HG03045 (cell line): Measurements from ENCODE around the gene NPAS2.

Experiments used
- ATAC-seq: cut with Tn5 transposase; IDR thresholded peaks from one replicate; pipeline ENCODE4 v1.9.1; 2021; ENCODE audit warnings: mild to moderate bottlenecking, moderate library complexity; ENCODE audit not compliant: unreplicated experiment

NPAS2 gene

DNA sequence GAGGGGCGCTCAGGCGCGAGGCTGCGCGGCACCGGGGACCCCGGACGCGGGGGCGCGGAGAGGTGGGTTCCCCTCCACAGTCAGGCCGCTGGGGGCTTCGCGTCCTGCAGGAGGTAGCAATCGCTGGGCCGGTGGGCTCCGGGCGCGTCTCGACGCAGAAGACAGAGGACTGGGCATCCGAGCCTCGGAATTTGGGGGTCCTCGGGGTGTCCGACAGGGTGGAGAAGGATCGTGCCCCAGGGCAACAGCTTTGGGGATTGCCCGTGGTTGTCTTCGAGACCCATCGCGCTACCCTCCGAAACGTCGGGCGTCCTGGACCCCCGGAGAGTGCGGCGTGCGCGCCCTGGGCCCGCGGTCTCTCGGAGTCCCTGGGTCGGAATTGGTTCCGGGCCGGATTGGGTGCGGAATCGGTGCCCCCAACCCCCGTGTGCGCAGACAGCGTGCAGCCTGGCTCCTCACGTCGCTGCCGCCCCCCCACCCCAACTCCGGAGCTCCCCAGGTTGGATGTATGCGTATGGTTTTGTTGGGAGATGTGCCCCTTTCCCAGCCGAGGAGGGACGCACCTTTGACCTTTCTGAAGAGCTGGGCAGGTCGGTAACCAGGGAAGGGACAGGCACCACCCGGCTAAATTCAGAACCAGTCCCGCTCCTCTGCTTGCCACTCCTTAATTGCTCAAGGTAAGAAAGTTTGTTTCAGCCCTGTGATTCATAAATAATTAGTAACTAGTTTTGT lies 750 bp downstream of the NPAS2 start:
- ATAC-seq, result no peak

DNA sequence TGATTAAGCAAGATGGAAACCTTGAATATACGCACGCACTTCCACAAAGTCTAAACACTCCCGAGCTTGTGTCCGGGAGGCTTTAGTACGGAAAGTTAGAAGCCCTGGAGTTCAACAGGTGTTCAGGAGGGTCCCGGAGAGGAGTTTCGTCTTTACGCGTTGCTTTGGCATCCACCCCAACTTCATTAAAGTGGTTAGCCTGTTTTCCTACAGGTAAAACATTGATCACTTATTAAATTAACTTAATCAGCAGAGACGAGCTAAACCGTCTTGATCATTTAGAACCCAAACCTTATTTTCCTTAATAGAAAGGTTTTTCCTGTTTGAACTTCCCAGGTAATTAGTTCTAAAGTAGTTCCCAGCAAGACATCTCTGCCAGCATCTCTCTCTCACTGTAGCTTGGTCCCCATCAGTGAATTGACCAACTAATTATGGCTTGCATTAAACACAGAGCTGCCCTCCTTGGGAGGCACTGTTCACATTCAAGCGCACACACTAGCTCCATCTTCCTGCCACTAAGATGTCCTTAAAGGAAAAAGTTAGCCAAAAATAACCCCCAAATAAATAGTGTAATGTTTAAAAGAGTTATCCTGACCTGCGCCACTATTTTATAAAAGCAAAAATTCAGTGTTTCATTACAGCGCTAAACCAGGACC lies 1.4 kb downstream of the NPAS2 start:
- no peak for ATAC-seq

DNA sequence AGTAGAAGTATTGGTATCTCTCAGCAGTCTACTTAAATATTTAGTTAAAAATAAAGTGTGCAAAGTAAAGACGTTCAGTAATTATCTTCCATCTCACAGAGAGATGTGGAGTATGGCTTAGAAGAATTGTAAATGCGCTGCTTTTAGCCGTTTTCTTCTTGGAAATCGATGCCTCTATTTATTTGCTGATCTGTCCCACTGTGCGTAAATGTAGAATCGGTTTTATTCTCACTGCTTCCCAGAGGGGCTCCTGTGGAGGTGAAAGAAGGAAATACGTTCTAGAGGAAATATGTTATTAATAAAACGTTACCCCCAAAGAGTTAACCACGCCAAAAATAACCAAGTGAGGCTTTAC lies 1.9 kb downstream of the NPAS2 start:
- ATAC-seq, result no peak

DNA sequence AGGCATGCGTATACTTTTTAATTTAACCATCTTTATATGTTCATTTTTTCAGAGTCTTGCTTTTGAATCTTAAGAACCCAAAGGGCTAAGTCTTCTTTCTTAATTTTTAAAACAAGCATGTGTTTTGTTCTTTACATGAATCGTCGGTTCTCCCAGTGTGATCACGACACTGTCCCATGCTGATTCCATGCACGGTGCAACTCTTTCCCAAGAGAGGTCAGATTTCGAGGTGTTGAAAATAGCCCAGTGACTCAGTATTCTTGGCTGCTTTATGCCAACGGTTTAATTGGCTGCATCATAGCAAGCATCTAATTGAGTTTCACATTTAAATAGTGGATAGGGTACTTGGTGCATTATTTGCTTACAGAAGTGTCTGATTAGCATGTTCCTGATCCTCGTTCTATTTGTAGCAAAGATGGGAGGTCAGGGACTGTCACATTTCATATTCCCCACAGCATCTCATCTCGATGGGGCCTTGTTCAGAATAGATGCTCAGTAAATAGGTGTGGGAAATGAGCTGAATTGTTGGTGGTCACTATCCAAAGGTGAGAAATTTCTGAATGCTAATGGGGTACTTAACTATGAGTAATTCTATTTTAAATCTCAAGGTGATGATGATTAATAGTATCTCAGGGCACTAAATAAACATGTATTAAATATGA lies 2.8 kb downstream of the NPAS2 start:
- no peak for ATAC-seq

DNA sequence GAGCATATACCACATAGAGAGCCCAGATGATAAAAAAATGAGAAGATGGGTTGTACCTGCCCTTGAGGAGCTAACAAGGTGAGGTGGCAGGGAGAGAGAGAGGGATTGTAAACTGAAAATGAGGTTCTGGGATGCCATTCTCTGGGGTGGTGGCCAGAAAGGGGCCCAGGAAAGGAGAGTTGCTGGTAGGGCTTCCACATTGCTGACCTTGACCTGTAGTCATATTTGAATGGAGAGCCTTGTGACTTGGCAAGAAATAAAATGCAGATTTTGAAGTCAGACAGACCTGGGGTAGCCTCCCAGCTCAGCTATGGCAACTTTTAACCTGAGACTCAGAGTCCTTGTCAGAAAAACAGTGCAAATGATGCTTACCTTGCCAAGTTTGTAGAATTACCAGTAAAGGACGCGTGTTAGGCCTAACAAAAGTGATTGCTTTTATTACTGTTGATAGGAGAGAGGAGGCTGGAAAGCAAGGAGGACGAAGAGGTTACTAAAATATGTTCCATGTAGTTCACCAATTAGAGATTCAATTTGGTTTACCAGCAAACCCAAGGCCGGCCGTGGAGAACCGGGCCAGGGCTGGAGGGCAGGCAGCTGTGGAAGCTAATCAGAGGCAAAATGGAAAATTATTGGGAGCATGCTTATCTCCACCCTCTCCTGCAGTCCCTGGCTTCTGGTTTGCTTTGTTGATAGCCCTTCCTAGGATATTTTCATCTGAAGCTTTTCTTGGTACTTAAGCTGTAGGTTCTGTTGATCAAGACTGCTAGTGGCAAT lies 3.9 kb downstream of the NPAS2 start:
- no peak for ATAC-seq

DNA sequence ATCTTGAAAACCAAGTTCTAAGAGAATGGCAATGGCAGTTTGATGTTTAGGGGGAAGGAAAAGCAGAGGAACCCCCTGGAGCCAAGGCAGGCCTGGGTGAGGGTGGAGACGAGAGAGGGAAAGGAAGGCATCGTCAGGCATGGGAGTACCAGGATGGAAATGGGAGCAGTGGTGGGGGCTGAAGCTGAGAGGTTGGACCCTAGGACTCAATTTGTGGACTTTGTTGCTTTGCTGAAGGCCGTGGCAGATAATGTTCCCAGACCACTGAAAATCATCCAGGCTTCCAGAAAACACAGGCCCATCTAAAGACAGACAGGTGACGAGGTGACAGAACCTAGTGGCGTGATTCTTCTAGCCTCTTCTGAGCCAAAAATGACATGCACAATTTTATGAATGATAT lies 4.9 kb downstream of the NPAS2 start:
- no peak for ATAC-seq

DNA sequence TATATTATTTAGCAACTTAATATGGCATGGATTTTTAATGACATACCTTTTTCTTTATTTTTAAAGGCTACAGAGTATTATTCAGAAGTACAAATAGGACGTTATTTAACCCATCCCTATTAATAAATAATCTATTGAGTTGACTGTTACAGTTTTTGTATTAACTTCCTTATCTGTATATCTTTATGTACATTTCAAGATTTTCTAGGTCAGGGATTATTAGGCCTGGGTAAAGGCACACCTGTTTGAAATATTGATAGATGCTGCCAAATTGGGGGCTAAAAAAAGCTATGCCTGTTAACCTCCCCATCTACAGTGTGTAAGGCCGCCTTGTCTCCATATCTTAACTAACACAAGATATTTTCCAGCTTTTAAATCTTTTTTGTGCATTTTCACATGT lies 6.6 kb downstream of the NPAS2 start:
- no peak for ATAC-seq

DNA sequence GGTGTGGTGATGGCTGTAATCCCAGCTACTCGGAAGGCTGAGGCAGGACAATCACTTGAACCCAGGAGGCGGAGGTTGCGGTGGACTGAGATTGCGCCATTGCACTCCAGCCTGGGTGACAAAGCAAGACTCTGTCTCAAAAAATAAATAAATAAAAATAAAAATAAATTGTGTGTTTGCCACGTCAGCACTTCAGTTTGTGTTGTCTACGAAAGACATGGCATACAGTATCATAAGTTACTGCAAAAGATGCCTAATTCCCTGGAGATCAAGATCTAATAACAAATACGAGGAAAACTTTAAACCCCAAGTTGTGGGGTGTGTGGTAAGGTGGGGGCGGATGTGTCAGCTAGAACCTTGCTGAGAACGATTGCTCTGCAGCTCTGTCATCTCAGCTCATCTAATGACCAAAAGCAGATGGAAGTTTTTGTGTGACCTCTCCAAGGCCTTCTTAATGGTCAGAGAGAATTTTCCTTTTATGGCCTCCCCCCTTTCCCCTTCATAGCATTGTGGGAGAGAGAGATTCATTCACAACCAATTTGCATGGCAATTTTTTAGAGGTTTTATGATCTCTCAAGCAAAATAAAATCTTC lies 11.3 kb downstream of the NPAS2 start:
- no peak for ATAC-seq

DNA sequence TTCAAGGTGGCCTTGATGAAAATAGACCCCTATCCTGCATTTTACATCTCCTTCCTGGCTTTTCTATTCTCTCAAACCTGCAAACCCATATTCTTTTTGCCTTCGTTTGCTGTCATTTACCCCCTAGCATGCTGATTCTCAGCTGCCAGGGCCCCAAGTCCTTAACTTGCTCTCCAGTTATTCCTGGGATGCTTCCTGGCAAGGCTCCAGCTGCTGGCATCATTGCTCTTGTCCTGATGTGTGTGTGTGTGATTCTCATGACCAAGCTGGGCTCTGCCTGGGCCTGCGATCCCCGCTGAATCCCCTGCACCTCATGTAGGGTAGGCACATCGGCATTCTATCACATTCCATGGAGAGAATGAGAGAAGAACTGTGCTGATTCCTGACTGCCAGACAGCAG lies 11.9 kb downstream of the NPAS2 start:
- no peak for ATAC-seq

DNA sequence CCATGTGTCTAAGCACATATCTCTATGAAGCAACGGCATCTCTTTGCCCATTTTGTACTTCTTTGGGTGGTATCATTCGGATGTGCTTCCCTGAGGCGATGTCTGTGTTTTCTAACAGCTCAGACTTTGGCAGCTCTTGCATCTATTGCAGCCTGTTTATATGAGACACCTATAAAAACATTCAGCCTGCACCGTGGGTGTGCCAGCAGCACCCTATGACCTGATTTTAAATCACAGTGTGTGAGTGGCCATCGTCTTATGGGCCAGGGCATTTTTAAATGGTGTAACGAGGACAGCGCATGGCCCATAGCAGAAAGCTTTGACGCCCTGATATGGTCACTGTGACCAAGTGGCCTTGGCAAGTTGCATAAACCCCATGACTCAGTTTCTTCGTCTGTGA lies 12.9 kb downstream of the NPAS2 start:
- no peak for ATAC-seq

DNA sequence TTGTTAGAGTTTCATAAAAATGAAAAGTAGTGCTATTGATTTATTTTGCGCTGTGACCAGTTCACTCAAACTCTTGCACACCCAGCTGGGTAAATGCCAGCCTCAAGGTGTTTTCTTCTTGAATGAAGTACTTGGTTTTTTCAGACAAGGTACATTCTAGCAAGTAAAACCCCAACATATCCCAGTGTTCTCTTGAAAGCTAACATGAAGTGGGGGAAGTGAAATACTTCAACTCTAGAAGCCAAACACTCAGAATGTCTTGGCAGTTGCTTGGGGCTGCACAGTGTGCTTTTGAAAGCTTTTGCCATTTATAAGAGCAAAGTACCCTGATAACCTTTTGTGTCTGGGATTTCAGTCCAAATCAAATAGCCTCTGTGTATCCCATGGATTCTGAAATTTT lies 13.4 kb downstream of the NPAS2 start:
- no peak for ATAC-seq

DNA sequence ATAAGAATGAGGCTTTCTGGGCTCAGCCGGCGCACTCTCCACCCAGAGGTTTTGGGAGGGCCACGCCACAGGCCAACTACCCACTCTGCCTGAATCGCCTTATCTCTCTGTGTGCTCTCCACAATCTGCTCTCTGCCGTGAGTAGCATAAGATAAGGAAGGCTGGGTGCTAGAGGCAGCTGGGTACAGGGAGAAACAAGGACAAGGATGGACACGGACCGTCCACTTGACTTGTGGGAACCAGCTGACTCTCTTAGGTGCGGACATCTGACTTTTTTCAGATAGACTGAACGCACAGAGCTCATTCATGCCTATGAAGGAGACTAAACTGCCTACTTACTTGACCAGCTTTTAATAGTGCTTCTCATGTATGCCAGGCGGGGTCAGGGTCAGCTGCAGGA lies 14.3 kb downstream of the NPAS2 start:
- no peak for ATAC-seq

DNA sequence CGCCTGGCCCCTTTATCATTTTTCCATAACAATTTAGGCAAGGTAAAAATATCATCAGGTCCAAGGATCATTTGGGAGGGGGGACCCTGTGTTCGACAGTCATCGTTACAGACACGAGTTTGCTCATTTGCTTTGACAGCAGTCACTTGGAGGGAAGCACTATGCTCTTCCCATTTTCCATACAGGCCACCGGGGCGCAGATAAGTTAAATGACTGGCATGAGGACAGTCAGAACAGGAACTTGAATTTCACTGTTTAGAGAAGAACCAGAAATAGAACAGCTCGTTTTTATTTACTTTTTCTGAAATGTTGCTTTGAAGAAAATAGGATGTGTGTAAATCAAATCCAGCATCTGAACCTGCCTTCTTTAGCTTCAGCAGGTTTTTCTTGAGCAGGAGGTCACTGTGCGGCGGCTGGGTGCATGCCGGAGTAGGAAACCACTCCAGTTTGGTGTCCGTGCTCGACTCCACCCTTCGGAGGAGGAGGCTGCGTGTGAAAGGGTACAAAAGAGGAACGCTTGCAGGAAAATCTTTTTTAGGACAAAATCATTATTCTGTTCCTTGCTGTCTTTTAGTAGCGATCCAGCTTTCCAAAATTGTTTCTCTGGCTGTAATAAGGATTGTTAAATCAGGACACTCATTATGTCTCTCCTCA lies 15.2 kb downstream of the NPAS2 start:
- ATAC-seq, result no peak

DNA sequence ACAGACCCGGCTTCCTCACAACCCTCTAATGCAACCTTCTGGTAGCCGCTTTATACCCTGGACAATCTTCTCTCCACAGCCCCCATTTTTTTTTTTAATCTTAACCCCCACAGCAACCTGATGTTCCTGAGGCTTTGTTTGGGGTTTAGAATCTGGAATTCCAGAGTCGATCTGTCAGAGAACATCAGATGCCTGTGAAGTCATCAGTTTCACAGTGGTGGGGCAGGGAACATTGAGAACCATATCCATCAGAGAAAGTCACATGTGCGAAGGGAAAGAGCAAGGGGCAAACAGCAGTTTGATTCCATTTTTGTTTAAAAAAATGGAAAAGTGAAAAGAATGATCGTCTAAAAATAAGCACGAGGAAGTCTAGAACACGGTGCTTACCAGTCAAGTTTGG lies 20.6 kb downstream of the NPAS2 start:
- no peak for ATAC-seq

DNA sequence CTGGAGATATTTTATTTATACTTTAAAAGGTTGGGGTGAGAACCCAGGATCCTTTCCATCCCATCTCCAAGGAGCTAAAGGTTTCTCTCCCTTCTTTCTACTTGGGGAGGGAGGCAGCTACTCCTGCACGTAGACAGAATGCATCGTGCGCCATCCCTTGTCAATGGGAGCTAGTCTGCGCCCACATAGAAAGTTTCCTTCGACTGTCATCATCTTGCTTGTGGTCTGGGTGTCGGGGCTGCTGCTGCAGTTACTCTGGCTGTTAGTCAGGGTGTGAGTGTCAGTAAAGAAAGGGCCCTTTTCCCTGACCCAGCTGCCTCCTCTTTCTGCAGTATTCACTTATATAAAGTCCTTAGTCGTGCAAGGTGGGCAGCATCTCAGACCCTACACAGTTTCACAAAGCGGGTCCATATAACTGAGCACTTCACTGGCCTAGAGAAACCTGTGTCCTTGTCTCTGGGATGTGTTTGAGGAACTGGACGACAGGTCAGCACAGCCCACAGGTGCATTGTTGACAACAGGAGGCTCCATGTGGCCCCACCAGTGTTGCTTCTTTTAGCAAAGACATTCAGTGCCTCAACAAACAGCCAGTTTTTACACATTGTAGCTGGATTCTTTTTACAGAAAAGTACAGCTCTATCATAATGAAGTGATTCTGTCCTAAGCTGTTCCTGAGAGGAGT lies 22.4 kb downstream of the NPAS2 start:
- no peak for ATAC-seq

DNA sequence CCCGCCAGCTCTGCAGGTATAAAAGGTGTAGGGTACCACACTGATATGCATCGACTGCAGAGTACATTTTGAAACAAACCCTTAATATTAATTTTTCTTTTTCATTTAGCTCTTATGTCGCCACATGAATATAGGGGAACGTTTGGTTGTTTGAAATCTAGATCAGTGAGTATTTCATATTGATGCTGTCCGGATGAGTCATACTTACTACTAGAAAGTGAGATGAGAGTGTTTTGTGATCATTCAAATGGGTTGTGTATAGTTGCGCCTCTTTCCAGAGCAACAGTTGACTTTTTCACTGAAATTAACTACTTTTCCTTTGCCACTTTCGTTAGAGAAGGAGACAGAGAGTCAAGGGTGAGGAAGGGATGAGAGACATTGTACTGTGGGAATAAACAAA lies 24.6 kb downstream of the NPAS2 start:
- no peak for ATAC-seq

DNA sequence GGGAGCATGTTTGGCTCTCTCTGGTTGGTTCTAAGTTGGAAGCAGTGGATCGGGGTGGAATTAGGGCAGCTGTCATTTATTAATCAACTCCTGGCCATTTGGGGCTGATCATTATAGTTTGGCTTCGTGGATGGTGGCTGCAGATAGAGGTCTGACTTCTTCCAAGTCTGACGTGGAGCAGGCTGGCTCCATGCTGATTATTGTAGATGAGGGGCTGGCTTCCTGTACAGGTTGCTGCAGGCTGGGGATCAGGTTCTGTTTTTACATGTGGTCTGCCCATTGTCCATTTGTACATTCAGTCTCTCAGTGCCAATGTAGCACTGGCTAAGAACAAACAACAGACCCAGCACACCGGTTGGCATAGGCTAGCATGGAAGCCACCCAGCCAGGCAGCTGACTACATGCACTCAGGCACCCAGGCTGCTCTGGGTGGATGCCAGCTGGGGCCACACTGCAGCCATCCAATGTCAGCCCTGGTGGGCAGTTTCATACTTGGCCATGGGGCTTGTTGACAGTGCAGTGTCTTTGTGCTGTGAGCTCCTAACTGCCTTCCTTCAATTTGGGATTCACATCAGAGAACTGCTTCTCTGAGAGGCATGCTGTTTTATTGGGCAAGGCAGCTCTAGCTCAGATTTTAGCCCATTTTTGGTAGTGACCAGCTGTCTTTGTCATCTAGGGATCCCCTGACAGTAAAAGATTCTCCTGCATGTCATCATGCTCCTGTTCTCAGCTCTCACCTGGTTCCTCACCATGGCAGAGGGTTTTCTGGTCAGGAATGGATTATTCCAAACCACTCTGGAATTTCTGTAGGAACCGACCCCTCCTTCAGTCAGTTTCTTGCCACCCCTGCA lies 25.4 kb downstream of the NPAS2 start:
- no peak for ATAC-seq

DNA sequence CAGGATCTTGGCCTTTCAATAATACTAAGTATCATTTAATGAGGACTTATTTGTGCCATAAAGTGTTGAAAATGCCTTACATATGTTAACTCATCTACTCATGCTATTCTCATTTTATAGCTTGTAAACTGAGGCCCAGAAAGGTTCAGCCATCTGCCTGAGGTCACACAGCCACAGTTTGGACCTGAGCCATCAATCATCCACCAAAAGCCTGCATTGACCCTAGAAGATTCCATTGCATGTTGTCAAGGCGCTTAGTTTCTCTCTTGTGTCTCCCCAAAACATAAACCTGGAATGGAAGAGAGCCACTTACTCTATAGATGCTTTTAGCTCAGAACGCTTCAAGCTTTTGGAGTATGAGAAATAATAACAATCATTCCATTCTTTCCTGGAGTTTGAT lies 26.8 kb downstream of the NPAS2 start:
- no peak for ATAC-seq

DNA sequence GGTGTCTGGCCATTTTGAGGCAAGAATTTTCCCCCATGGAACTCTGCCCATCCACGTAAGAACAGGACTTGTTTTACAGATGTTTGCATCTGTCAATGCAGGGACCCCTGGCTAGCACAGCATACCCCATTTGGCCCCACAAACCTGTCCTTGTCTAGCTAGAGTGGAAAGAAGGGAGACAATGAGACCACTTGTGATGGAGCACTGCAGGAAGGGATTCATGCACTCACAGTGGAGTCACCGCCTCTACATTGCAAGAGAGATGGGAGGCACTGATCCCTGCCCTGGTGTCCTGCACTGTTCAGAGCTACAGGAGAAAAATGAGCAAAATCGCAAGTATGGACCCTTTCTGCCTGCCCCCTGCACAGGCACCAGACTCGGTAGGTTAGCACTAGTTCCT lies 32.5 kb downstream of the NPAS2 start:
- no peak for ATAC-seq
